ENCODE measurements around the gene FGGY.
"Not testable (repeated sequence)": the region's sequence is repeated elsewhere in the genome, so short reads cannot be mapped to it uniquely, and the experiment has no call there.

Gene FGGY

GRCh38 chr1:59496156-59496555, 199.3 kb downstream of the FGGY start:
- DNase-seq = not testable (repeated sequence)

GRCh38 chr1:59497616-59498015, 200.7 kb downstream of the FGGY start:
- no peak for DNase-seq

- peak; percentile 88 for DNase-seq
These were observed 201.7 kb downstream of the FGGY start for GRCh38 chr1:59498640-59499039.

GRCh38 chr1:59499273-59499942, 202.5 kb downstream of the FGGY start:
- DNase-seq = peak; percentile 39

GRCh38 chr1:59499943-59500569, 203.2 kb downstream of the FGGY start:
- DNase-seq = no peak

- DNase-seq = peak; percentile 61
These were observed 204.3 kb downstream of the FGGY start for GRCh38 chr1:59500950-59501742.

- DNase-seq = no peak
These were observed 205.3 kb downstream of the FGGY start for GRCh38 chr1:59502009-59502691.

GRCh38 chr1:59504276-59504675, 207.4 kb downstream of the FGGY start:
- DNase-seq = no peak

GRCh38 chr1:59505596-59506028, 208.7 kb downstream of the FGGY start:
- no peak for DNase-seq

- peak; percentile 89 for DNase-seq
These were observed 210.1 kb downstream of the FGGY start for GRCh38 chr1:59506952-59507351.

- no peak for DNase-seq
These were observed 212.5 kb downstream of the FGGY start for GRCh38 chr1:59509341-59509875.

- DNase-seq = no peak
These were observed 213.4 kb downstream of the FGGY start for GRCh38 chr1:59510249-59510648.

- DNase-seq = no peak
These were observed 214.9 kb downstream of the FGGY start for GRCh38 chr1:59511476-59512465.

GRCh38 chr1:59512702-59513101, 215.8 kb downstream of the FGGY start:
- no peak for DNase-seq

GRCh38 chr1:59514061-59514909, 217.4 kb downstream of the FGGY start:
- no peak for DNase-seq

GRCh38 chr1:59516881-59517280, 220.0 kb downstream of the FGGY start:
- DNase-seq = no peak

- no peak for DNase-seq
These were observed 223.3 kb downstream of the FGGY start for GRCh38 chr1:59520194-59520593.

GRCh38 chr1:59520827-59521418, 224.0 kb downstream of the FGGY start:
- no peak for DNase-seq

- no peak for DNase-seq
These were observed 224.6 kb downstream of the FGGY start for GRCh38 chr1:59521456-59521855.

- peak; percentile 7 for DNase-seq
These were observed 226.1 kb downstream of the FGGY start for GRCh38 chr1:59522925-59523505.

All from inflammatory macrophage treated with lipopolysaccharide for 4 hours (primary cell).